ENCODE measurements around the gene IFI27L2.

- TF ChIP-seq CTCF (IDR thresholded peaks at IDR 0.05) (no peak), ZFX (IDR thresholded peaks at IDR 0.05; ENCODE audit: borderline replicate concordance) (no peak)
Observed at GRCh38 chr14:94139006-94139405, 9.6 kb upstream of the IFI27L2 start.

Data from 22Rv1 (cell line).